Osteocyte (in vitro differentiated cells): Measurements from ENCODE around the gene TAGLN3. TPM values are rescaled to one million over a fixed set of nuclear protein-coding genes. Genes with fewer than 3 reads are reported as not detected.

Experiments used
- DNase-seq: peaks from one replicate; pipeline ENCODE4 v3.0.0; 2021; ENCODE audit warnings: mixed read lengths; ENCODE audit not compliant: unreplicated experiment; ENCODE audit errors: extremely low spot score
- H3K27ac Mint-ChIP-seq: one replicate; pipeline ENCODE4 v1.8.0; 2021; ENCODE audit warnings: mild to moderate bottlenecking, mixed read lengths; ENCODE audit not compliant: unreplicated experiment
- H3K27me3 Mint-ChIP-seq: one replicate; pipeline ENCODE4 v1.8.0; 2021; ENCODE audit warnings: mixed read lengths; ENCODE audit not compliant: unreplicated experiment
- H3K36me3 Mint-ChIP-seq: one replicate; pipeline ENCODE4 v1.8.0; 2021; ENCODE audit warnings: mixed read lengths; ENCODE audit not compliant: unreplicated experiment
- H3K4me1 Mint-ChIP-seq: one replicate; pipeline ENCODE4 v1.8.0; 2021; ENCODE audit warnings: mixed read lengths; ENCODE audit not compliant: unreplicated experiment
- H3K4me3 Mint-ChIP-seq: one replicate; pipeline ENCODE4 v1.8.0; 2021; ENCODE audit warnings: mild to moderate bottlenecking, moderate library complexity, mixed read lengths; ENCODE audit not compliant: unreplicated experiment
- H3K9me3 Mint-ChIP-seq: one replicate; pipeline ENCODE4 v1.8.0; 2021; ENCODE audit warnings: mixed read lengths; ENCODE audit not compliant: unreplicated experiment
- total RNA-seq: library from RNA; stranded (reverse); gene quantifications from 2 replicates; pipeline ENCODE4 v1.2.1, GENCODE V29; 2021
- TF ChIP-seq, protein P1 (sequence below): fragments of 200-600 bp; sonication (generic); IDR thresholded peaks from 2 replicates; pipeline ENCODE4 v1.5.0; 2021; ENCODE audit warnings: antibody characterized with exemption, mild to moderate bottlenecking, moderate library complexity

The TAGLN3 gene
- total RNA-seq, 1 donor from 2014 or later = not detected

GRCh38 chr3:112010636-112011035, 11.9 kb downstream of the TAGLN3 start:
- H3K9me3 Mint-ChIP-seq = no peaks in the 10 kb centered on the region
- H3K4me3 Mint-ChIP-seq = no peak overlapping the region
- peaks cover 30% of the 10 kb centered on the region for H3K4me1 Mint-ChIP-seq
- no peak for DNase-seq
- H3K36me3 Mint-ChIP-seq = no peaks in the 10 kb centered on the region
- TF ChIP-seq, protein P1, sequence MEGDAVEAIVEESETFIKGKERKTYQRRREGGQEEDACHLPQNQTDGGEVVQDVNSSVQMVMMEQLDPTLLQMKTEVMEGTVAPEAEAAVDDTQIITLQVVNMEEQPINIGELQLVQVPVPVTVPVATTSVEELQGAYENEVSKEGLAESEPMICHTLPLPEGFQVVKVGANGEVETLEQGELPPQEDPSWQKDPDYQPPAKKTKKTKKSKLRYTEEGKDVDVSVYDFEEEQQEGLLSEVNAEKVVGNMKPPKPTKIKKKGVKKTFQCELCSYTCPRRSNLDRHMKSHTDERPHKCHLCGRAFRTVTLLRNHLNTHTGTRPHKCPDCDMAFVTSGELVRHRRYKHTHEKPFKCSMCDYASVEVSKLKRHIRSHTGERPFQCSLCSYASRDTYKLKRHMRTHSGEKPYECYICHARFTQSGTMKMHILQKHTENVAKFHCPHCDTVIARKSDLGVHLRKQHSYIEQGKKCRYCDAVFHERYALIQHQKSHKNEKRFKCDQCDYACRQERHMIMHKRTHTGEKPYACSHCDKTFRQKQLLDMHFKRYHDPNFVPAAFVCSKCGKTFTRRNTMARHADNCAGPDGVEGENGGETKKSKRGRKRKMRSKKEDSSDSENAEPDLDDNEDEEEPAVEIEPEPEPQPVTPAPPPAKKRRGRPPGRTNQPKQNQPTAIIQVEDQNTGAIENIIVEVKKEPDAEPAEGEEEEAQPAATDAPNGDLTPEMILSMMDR = no peak
- peak overlapping the region; percentile 21 for H3K27ac Mint-ChIP-seq
- H3K27me3 Mint-ChIP-seq = no peaks in the 10 kb centered on the region

- Mint-ChIP-seq H3K36me3 (no peaks in the 10 kb centered on the region), H3K4me1 (peaks cover 30% of the 10 kb centered on the region), H3K27ac (no peak overlapping the region), H3K9me3 (no peaks in the 10 kb centered on the region), H3K27me3 (no peaks in the 10 kb centered on the region), H3K4me3 (no peak overlapping the region)
- TF ChIP-seq, protein P1 = no peak
- no peak for DNase-seq
These were observed 12.7 kb downstream of the TAGLN3 start for GRCh38 chr3:112011376-112011940.

DNA sequence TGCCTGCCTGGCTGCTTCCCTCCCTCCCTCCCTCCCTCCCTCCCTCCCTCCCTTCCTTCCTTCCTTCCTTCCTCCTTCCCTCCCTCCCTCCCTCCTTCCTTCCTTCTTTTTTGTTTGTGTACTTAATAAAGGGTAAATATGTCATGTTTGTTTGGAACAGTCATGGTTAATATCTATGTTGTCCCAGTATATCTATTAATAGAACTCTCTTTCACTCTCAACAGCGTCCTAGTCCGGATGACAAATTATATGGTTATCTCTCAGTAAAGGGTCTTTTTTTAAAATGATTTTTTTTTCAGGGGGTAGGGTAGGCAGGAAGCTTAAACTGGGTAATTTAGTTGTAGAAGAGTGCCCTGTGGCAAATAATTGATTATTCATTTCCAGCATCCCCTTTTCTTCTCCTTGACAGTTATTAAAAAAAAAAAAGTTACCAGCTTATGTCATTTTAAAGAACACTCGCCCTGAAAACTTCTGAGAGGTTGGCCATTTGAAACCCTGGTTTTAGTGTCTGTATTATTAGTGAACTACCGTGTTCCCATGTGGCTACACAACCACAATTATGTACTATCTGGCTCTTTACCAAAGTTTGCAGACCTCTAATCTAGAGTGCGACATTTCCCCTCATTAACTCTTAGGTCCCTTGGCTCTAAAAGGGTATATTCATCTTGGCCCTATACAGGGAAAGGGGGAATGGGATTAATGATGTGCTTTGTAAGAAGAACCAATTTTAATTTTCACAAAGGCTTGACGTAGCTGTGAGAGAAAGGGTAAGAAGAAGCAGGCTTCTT, 13.7 kb downstream of the TAGLN3 start:
- no peak for DNase-seq
- peaks cover 27% of the 10 kb centered on the region for H3K4me1 Mint-ChIP-seq
- no peaks in the 10 kb centered on the region for H3K36me3 Mint-ChIP-seq
- no peaks in the 10 kb centered on the region for H3K9me3 Mint-ChIP-seq
- H3K27me3 Mint-ChIP-seq = no peaks in the 10 kb centered on the region
- H3K4me3 Mint-ChIP-seq = no peak overlapping the region
- H3K27ac Mint-ChIP-seq = no peak overlapping the region
- TF ChIP-seq, protein P1 = no peak

- Mint-ChIP-seq H3K27me3 (no peaks in the 10 kb centered on the region), H3K4me1 (peaks cover 22% of the 10 kb centered on the region), H3K36me3 (no peaks in the 10 kb centered on the region), H3K9me3 (no peaks in the 10 kb centered on the region), H3K27ac (no peak overlapping the region), H3K4me3 (no peak overlapping the region)
- no peak for DNase-seq
- TF ChIP-seq, protein P1 = peak; percentile 88
These were observed 14.5 kb downstream of the TAGLN3 start for GRCh38 chr3:112013058-112013783.

GRCh38 chr3:112013784-112014143, 15.0 kb downstream of the TAGLN3 start:
- Mint-ChIP-seq H3K36me3 (no peaks in the 10 kb centered on the region), H3K27me3 (no peaks in the 10 kb centered on the region), H3K27ac (no peak overlapping the region), H3K4me1 (peaks cover 22% of the 10 kb centered on the region), H3K4me3 (no peak overlapping the region), H3K9me3 (no peaks in the 10 kb centered on the region)
- no peak for DNase-seq
- TF ChIP-seq, protein P1 = no peak
